SK-N-SH (cell line): ENCODE measurements around the gene LRP5. TPM values are rescaled to one million over a fixed set of nuclear protein-coding genes. Genes with fewer than 3 reads are reported as not detected.
A peak's percentile ranks its signal among the peaks of the same experiment; 100 is the strongest.

ENCODE experiments used
- CTCF ChIA-PET: fragments of 300-600, 350-600 bp; formaldehyde crosslinking; extraction: SDS; loops from one replicate; lab custom pipeline; 2021; lab: Yijun Ruan, JAX
- POLR2A ChIA-PET: fragments of 350-600 bp; sonication (Branson Sonifier 250); formaldehyde crosslinking; extraction: SDS; loops from one replicate; lab custom pipeline; 2020; ENCODE audit warnings: antibody characterized with exemption, inconsistent platforms; lab: Yijun Ruan, JAX
- DNase-seq: peaks from one replicate; pipeline ENCODE4 v3.0.0; 2012
- H2AFZ ChIP-seq: fragments of 200-600 bp; sonication (generic); 2 replicates; pipeline ENCODE4 v1.8.1; 2016; ENCODE audit warnings: antibody characterized with exemption, mild to moderate bottlenecking, low read depth
- H3F3A ChIP-seq: fragments of 200-600 bp; sonication (generic); replicated peaks from 2 replicates; pipeline ENCODE3; 2016; ENCODE audit warnings: antibody characterized with exemption, mild to moderate bottlenecking; ENCODE audit not compliant: insufficient read depth
- H3K27ac ChIP-seq, 2 experiments: fragments of 200-500 bp in 1 of 2; fragments of 200-600 bp in 1 of 2; sonication (Bioruptor generic) in 1 of 2; sonication (generic), shearing (Covaris generic) in 1 of 2; 2 replicates each; pipeline versions ENCODE4 v1.5.1 to v1.6.1; 2014 to 2016; ENCODE audit warnings: low read depth in 2 of 2, inconsistent platforms in 1 of 2, low read length in 1 of 2, mild to moderate bottlenecking in 1 of 2, mixed read lengths in 1 of 2
- H3K27me3 ChIP-seq: fragments of 200-600 bp; sonication (generic), shearing (Covaris generic); 2 replicates; pipeline ENCODE4 v1.6.1; 2016; ENCODE audit warnings: mixed run types; ENCODE audit not compliant: insufficient read depth
- H3K36me3 ChIP-seq, 2 experiments: fragments of 200-500 bp in 1 of 2; fragments of 200-600 bp in 1 of 2; sonication (Bioruptor generic) in 1 of 2; sonication (generic) in 1 of 2; replicated peaks in 1 of 2; 2 replicates each; pipeline versions ENCODE3 to v1.5.1; 2014 to 2016; ENCODE audit warnings: low read length in 1 of 2, mild to moderate bottlenecking in 1 of 2; ENCODE audit not compliant: insufficient read depth in 2 of 2, control insufficient read depth in 1 of 2
- H3K4me1 ChIP-seq, 2 experiments: fragments of 200-500 bp in 1 of 2; fragments of 200-600 bp in 1 of 2; sonication (Bioruptor generic) in 1 of 2; sonication (generic), shearing (Covaris generic) in 1 of 2; 2 replicates each; pipeline versions ENCODE4 v1.5.1 to v1.6.1; 2014 to 2016; ENCODE audit warnings: low read depth in 1 of 2, low read length in 1 of 2, mixed run types in 1 of 2; ENCODE audit not compliant: insufficient read depth in 2 of 2, control insufficient read depth in 1 of 2
- H3K4me2 ChIP-seq: fragments of 200-600 bp; sonication (generic), shearing (Covaris generic); 2 replicates; pipeline ENCODE4 v1.6.1; 2017; ENCODE audit warnings: mixed run types
- H3K4me3 ChIP-seq, 2 experiments: fragments of 200-500 bp in 1 of 2; fragments of 200-600 bp in 1 of 2; sonication (Bioruptor generic) in 1 of 2; sonication (generic), shearing (Covaris generic) in 1 of 2; 2 replicates each; pipeline versions ENCODE4 v1.5.1 to v1.8.1; 2014 to 2016; ENCODE audit warnings: low read depth in 2 of 2, inconsistent platforms in 1 of 2, low read length in 1 of 2, mild to moderate bottlenecking in 1 of 2, mixed read lengths in 1 of 2, moderate library complexity in 1 of 2
- H3K79me2 ChIP-seq: fragments of 200-600 bp; sonication (generic); 2 replicates; pipeline ENCODE4 v1.8.1; 2017; ENCODE audit warnings: mild to moderate bottlenecking; ENCODE audit not compliant: insufficient read depth
- H3K9ac ChIP-seq: fragments of 200-600 bp; sonication (generic); 2 replicates; pipeline ENCODE4 v1.6.1; 2017; ENCODE audit warnings: mixed run types
- H3K9me2 ChIP-seq: fragments of 200-600 bp; sonication (generic); 2 replicates; pipeline ENCODE4 v1.6.1; 2017; ENCODE audit warnings: mixed run types
- H3K9me3 ChIP-seq: fragments of 200-600 bp; sonication (generic); 2 replicates; pipeline ENCODE4 v1.6.1; 2017; ENCODE audit warnings: mixed run types, mild to moderate bottlenecking, moderate library complexity
- H4K20me1 ChIP-seq: fragments of 200-600 bp; sonication (generic); 2 replicates; pipeline ENCODE4 v1.6.1; 2017; ENCODE audit warnings: mild to moderate bottlenecking, mixed run types; ENCODE audit not compliant: insufficient read depth
- ELF1 ChIP-seq: IDR thresholded peaks from 2 replicates; pipeline ENCODE4 v1.4.0; 2012
- EP300 ChIP-seq, 2 experiments: IDR thresholded peaks; 2 replicates each; pipeline versions ENCODE4 v1.4.0 to v1.6.1; 2012; ENCODE audit warnings: borderline replicate concordance in 1 of 2, low read depth in 1 of 2, low read length in 1 of 2
- EZH2phosphoT487 ChIP-seq: fragments of 200-600 bp; sonication (generic); IDR thresholded peaks from 2 replicates; pipeline ENCODE4 v1.6.1; 2017; ENCODE audit warnings: low read depth, mixed run types, mild to moderate bottlenecking, antibody characterized with exemption, moderate library complexity, borderline replicate concordance
- FOXM1 ChIP-seq: IDR thresholded peaks from 2 replicates; pipeline ENCODE4 v1.4.0; 2012; ENCODE audit warnings: low read depth, mild to moderate bottlenecking
- GABPA ChIP-seq: IDR thresholded peaks from 2 replicates; pipeline ENCODE4 v1.4.0; 2012; ENCODE audit warnings: low read depth, mild to moderate bottlenecking
- GATA2 ChIP-seq: sonication (generic); formaldehyde crosslinking; IDR thresholded peaks from 2 replicates; pipeline ENCODE4 v1.5.0; 2020; ENCODE audit warnings: mild to moderate bottlenecking, missing genetic modification reagents
- MEF2A ChIP-seq: IDR thresholded peaks from 2 replicates; pipeline ENCODE4 v1.4.0; 2012; ENCODE audit warnings: low read depth, borderline replicate concordance
- NFIC ChIP-seq: IDR thresholded peaks from 2 replicates; pipeline ENCODE4 v1.4.0; 2012; ENCODE audit warnings: borderline replicate concordance
- RAD21 ChIP-seq: IDR thresholded peaks from 2 replicates; pipeline ENCODE4 v1.6.1; 2012; ENCODE audit warnings: mild to moderate bottlenecking, low read length
- RCOR1 ChIP-seq: fragments of 150-350 bp; IDR thresholded peaks from 2 replicates; pipeline ENCODE4 v1.6.1; 2017; ENCODE audit warnings: antibody characterized with exemption, low read length
- RXRA ChIP-seq: IDR thresholded peaks from 2 replicates; pipeline ENCODE4 v1.4.0; 2012; ENCODE audit warnings: low read depth, mild to moderate bottlenecking, borderline replicate concordance
- YY1 ChIP-seq: IDR thresholded peaks from 2 replicates; pipeline ENCODE4 v1.4.0; 2012; ENCODE audit warnings: low read depth, mild to moderate bottlenecking
- WGBS: methylation state at CpG from one replicate; pipeline ENCODE4 v1.1.6; 2017; ENCODE audit warnings: low lambda C conversion rate; 5-methylcytosine and 5-hydroxymethylcytosine counted together
- polyA plus RNA-seq, 3 experiments: library from polyadenylated mRNA; depleted of rRNA; stranded (reverse); fragments of >200 nt; gene quantifications; 2 replicates each; pipeline ENCODE4 v1.2.3, GENCODE V29; 2012
- TF ChIP-seq, protein P1 (sequence below): IDR thresholded peaks from 2 replicates; pipeline ENCODE4 v1.4.0; 2012; ENCODE audit warnings: low read depth
- TF ChIP-seq, protein P2 (sequence below): fragments of 200-600 bp; sonication (generic); IDR thresholded peaks from 2 replicates; pipeline ENCODE4 v1.6.1; 2017; ENCODE audit warnings: antibody characterized with exemption, mild to moderate bottlenecking, moderate library complexity
- TF ChIP-seq, protein P3 (sequence below): IDR thresholded peaks from 2 replicates; pipeline ENCODE4; 2012

Gene LRP5
- polyA plus RNA-seq, 1 of the 3 experiments (the other 2 are of a cell fraction): 15.0 TPM

- no peaks in the 10 kb centered on the region for H3F3A ChIP-seq
- ChIA-PET POLR2A (interaction anchor here (2.5 kb wide), 1 partner anchor 43 kb away, joined by 12 read pairs; no protein-coding TSS in a partner anchor), CTCF (interaction anchor here (0.6 to 5.4 kb wide), 3 partner anchors 12 to 74 kb away, joined by 3 to 34 read pairs (median 15); no protein-coding TSS in a partner anchor)
- H3K79me2 ChIP-seq: no peaks in the 10 kb centered on the region
- H3K4me3 ChIP-seq: no peak overlapping the region
- peaks cover 23 to 84% of the 10 kb centered on the region in 2 experiments for H3K4me1 ChIP-seq
- TF ChIP-seq, protein P1, sequence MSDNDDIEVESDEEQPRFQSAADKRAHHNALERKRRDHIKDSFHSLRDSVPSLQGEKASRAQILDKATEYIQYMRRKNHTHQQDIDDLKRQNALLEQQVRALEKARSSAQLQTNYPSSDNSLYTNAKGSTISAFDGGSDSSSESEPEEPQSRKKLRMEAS: no peak
- no peak for TF ChIP-seq RCOR1
- TF ChIP-seq, protein P2, sequence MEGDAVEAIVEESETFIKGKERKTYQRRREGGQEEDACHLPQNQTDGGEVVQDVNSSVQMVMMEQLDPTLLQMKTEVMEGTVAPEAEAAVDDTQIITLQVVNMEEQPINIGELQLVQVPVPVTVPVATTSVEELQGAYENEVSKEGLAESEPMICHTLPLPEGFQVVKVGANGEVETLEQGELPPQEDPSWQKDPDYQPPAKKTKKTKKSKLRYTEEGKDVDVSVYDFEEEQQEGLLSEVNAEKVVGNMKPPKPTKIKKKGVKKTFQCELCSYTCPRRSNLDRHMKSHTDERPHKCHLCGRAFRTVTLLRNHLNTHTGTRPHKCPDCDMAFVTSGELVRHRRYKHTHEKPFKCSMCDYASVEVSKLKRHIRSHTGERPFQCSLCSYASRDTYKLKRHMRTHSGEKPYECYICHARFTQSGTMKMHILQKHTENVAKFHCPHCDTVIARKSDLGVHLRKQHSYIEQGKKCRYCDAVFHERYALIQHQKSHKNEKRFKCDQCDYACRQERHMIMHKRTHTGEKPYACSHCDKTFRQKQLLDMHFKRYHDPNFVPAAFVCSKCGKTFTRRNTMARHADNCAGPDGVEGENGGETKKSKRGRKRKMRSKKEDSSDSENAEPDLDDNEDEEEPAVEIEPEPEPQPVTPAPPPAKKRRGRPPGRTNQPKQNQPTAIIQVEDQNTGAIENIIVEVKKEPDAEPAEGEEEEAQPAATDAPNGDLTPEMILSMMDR: no peak
- no peak for TF ChIP-seq GATA2 (CRISPR knock-in tag)
- no peak for TF ChIP-seq EZH2phosphoT487
- TF ChIP-seq GABPA: no peak
- TF ChIP-seq, protein P3, sequence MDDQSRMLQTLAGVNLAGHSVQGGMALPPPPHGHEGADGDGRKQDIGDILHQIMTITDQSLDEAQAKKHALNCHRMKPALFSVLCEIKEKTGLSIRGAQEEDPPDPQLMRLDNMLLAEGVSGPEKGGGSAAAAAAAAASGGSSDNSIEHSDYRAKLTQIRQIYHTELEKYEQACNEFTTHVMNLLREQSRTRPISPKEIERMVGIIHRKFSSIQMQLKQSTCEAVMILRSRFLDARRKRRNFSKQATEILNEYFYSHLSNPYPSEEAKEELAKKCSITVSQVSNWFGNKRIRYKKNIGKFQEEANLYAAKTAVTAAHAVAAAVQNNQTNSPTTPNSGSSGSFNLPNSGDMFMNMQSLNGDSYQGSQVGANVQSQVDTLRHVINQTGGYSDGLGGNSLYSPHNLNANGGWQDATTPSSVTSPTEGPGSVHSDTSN: no peak
- no peak for TF ChIP-seq EP300 (IDR thresholded peaks at IDR 0.05; ENCODE audit: borderline replicate concordance in 1 of 2, low read depth in 1 of 2, low read length in 1 of 2)
- no peak for TF ChIP-seq ELF1
- no peak for TF ChIP-seq MEF2A
- TF ChIP-seq YY1: no peak
- TF ChIP-seq NFIC: no peak
- TF ChIP-seq RXRA: no peak
- TF ChIP-seq FOXM1: no peak
- no peak for TF ChIP-seq RAD21
- no peaks in the 10 kb centered on the region for H3K9me3 ChIP-seq
- no peaks in the 10 kb centered on the region for H3K27me3 ChIP-seq
- peak overlapping the region in 1 of 2 experiments; percentile 100; a peak in 2 of 4 replicates for H3K27ac ChIP-seq
- 95% methylated on average over 15 of the region's 15 CpGs for WGBS
- no peak overlapping the region; the same call in 1 of the 2 replicates for H3K4me2 ChIP-seq
- peaks cover 0 to 2% of the 10 kb centered on the region in 2 experiments for H3K36me3 ChIP-seq
- no peaks in the 10 kb centered on the region for H3K9me2 ChIP-seq
- DNase-seq: no peak
- H2AFZ ChIP-seq: no peak overlapping the region
- no peaks in the 10 kb centered on the region for H4K20me1 ChIP-seq
- no peak overlapping the region for H3K9ac ChIP-seq
Measured at GRCh38 chr11:68372625-68373024, 60.2 kb downstream of the LRP5 start.
